ENCODE results near the gene LRP6.

LRP6 gene

DNA sequence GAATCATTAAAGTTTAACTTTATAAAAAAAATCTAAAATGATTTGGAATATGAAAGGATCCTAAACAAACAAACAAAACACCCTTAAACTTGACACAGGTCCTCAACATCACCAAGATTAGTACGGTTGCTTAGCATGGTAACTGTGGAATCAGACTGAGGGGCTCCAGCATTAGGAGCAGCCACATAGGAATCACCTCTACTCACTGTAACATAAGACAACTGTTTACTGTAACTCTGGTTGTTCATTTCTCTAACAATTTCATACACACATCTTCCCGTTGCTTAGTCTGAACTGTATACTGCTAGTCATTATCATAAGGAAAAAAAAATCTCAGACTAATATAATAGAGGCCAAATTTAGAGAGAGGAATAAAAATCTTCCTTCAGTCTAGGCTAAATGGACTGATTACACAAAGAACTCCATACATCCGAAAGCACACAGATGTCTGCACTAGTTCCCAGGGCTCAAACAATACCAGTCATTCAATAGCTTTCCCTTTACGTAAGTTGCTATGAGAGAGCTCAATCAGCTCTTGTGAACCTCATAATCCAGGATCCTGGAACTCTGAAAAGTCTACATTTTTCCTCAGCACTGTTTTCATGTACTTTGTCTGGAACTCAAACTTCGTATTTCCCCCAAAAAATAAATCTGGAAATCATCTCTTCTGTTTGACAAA lies 26.0 kb downstream of the LRP6 start:
- no peak overlapping the region for H3K27ac ChIP-seq (ENCODE audit: low read depth, low read length)
- H3K27me3 ChIP-seq (ENCODE audit: control insufficient read depth in 1 of 2, insufficient read depth in 2 of 2, low read length in 2 of 2), result no peaks in the 10 kb centered on the region
- H3K9ac ChIP-seq (ENCODE audit: low read depth in 1 of 2, low read length in 2 of 2), result no peak overlapping the region
- no peaks in the 10 kb centered on the region for H3K4me1 ChIP-seq (ENCODE audit: control insufficient read depth in 1 of 2, insufficient read depth in 2 of 2, low read length in 2 of 2)
- no peak overlapping the region for H3K4me3 ChIP-seq (ENCODE audit: low read depth in 1 of 2, low read length in 2 of 2)
- peaks cover 0 to 2% of the 10 kb centered on the region in 2 donors for H3K36me3 ChIP-seq (ENCODE audit: control insufficient read depth in 1 of 2, insufficient read depth in 2 of 2, low read length in 2 of 2)
- H3K9me3 ChIP-seq (ENCODE audit: control insufficient read depth in 1 of 2, low read length in 2 of 2), result no peaks in the 10 kb centered on the region

DNA sequence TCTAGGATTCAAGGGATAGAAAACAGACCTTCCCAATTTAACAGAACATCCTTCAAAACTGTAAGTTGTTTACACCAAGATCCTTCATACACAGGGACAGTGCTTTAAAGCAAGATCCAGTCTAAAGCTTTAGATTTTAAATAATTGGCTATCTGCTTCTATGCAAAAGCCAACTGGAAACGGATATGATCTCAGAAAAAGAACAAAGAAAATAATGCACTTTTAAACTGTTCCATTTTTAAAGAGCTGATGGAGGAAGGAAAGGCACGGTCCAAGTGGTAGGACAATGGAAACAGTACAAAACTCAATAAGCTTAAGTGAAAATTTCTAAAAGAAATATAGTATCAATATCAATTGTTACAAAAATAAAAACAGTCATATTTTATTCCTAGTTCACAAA lies 27.7 kb downstream of the LRP6 start:
- Histone ChIP-seq H3K9ac (ENCODE audit: low read depth in 1 of 2, low read length in 2 of 2) (no peak overlapping the region), H3K4me3 (ENCODE audit: low read depth in 1 of 2, low read length in 2 of 2) (no peak overlapping the region), H3K9me3 (ENCODE audit: control insufficient read depth in 1 of 2, low read length in 2 of 2) (no peaks in the 10 kb centered on the region), H3K36me3 (ENCODE audit: control insufficient read depth in 1 of 2, insufficient read depth in 2 of 2, low read length in 2 of 2) (peaks cover 0 to 2% of the 10 kb centered on the region in 2 donors), H3K27me3 (ENCODE audit: control insufficient read depth in 1 of 2, insufficient read depth in 2 of 2, low read length in 2 of 2) (no peaks in the 10 kb centered on the region), H3K27ac (ENCODE audit: low read depth, low read length) (no peak overlapping the region), H3K4me1 (ENCODE audit: control insufficient read depth in 1 of 2, insufficient read depth in 2 of 2, low read length in 2 of 2) (no peaks in the 10 kb centered on the region)

DNA sequence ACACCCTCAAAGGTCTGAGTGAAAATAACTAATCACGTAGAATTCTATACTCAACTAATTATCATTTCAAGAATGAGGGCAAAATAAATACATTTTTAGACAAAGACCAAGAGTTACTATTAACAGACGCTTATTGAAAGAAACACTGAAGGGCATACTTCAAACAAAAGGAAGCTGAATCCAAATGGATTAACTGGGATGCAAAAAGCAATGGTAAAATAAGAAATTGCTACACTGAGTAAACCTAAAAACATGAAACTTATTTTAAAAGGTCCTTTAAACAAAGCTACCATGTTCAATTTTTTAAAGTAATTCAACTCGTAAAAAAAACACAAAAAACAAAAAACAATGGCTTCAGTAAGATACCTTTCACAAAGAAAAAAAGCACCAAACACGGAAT lies 28.2 kb downstream of the LRP6 start:
- no peaks in the 10 kb centered on the region for H3K4me1 ChIP-seq (ENCODE audit: control insufficient read depth in 1 of 2, insufficient read depth in 2 of 2, low read length in 2 of 2)
- H3K36me3 ChIP-seq (ENCODE audit: control insufficient read depth in 1 of 2, insufficient read depth in 2 of 2, low read length in 2 of 2), result no peaks in the 10 kb centered on the region
- no peaks in the 10 kb centered on the region for H3K27me3 ChIP-seq (ENCODE audit: control insufficient read depth in 1 of 2, insufficient read depth in 2 of 2, low read length in 2 of 2)
- no peaks in the 10 kb centered on the region for H3K9me3 ChIP-seq (ENCODE audit: control insufficient read depth in 1 of 2, low read length in 2 of 2)
- no peak overlapping the region for H3K4me3 ChIP-seq (ENCODE audit: low read depth in 1 of 2, low read length in 2 of 2)
- H3K27ac ChIP-seq (ENCODE audit: low read depth, low read length), result no peak overlapping the region
- no peak overlapping the region for H3K9ac ChIP-seq (ENCODE audit: low read depth in 1 of 2, low read length in 2 of 2)

DNA sequence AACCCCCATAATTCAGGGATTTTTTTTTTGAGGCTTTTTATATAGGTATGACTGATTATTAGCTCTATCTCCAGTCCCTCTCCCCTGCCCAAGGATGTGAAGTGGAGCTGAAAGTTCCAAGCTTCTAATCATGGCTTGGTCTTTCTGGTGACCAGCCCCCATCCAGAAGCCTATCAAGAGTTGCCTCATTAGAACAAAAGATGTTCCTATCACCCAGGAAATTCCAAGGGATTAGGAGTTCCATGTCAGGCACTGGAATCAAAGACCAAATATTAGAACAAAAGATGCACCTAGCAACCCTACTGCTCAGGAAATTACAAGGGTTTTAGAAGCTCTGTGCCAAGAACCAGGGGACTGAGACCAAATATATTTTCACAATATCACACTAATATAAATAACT lies 29.9 kb downstream of the LRP6 start:
- no peak overlapping the region for H3K9ac ChIP-seq (ENCODE audit: low read depth in 1 of 2, low read length in 2 of 2)

DNA sequence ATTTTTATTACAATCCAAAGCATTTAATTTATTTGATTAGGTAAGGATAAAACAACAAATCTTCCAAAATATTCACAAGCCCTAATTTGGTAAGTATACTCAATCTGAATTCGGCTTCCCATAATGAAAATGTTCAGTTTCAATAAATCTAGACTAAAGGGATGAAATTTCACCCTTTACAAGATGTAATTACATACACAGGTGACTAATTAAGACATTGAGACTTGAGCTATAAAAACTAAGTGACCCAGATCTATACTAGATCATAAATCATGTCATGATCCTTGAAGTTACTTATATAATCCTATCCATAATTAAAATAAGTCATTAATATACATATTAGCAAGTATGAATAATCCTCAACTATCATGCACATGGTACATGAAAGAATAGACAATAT lies 36.6 kb downstream of the LRP6 start:
- no peaks in the 10 kb centered on the region for H3K36me3 ChIP-seq (ENCODE audit: control insufficient read depth in 1 of 2, insufficient read depth in 2 of 2, low read length in 2 of 2)
- no peak overlapping the region for H3K9ac ChIP-seq (ENCODE audit: low read depth in 1 of 2, low read length in 2 of 2)
- no peaks in the 10 kb centered on the region for H3K27me3 ChIP-seq (ENCODE audit: control insufficient read depth in 1 of 2, insufficient read depth in 2 of 2, low read length in 2 of 2)
- no peak overlapping the region for H3K4me3 ChIP-seq (ENCODE audit: low read depth in 1 of 2, low read length in 2 of 2)
- no peaks in the 10 kb centered on the region for H3K9me3 ChIP-seq (ENCODE audit: control insufficient read depth in 1 of 2, low read length in 2 of 2)
- no peak overlapping the region for H3K27ac ChIP-seq (ENCODE audit: low read depth, low read length)
- H3K4me1 ChIP-seq (ENCODE audit: control insufficient read depth in 1 of 2, insufficient read depth in 2 of 2, low read length in 2 of 2), result peaks cover 3 to 7% of the 10 kb centered on the region in 2 donors

More for the DNA sequence above, 29.9 kb downstream of the LRP6 start:
- H3K9me3 ChIP-seq (ENCODE audit: control insufficient read depth in 1 of 2, low read length in 2 of 2), result no peaks in the 10 kb centered on the region
- H3K27ac ChIP-seq (ENCODE audit: low read depth, low read length), result no peak overlapping the region
- no peaks in the 10 kb centered on the region for H3K36me3 ChIP-seq (ENCODE audit: control insufficient read depth in 1 of 2, insufficient read depth in 2 of 2, low read length in 2 of 2)
- H3K4me1 ChIP-seq (ENCODE audit: control insufficient read depth in 1 of 2, insufficient read depth in 2 of 2, low read length in 2 of 2), result no peaks in the 10 kb centered on the region
- H3K27me3 ChIP-seq (ENCODE audit: control insufficient read depth in 1 of 2, insufficient read depth in 2 of 2, low read length in 2 of 2), result no peaks in the 10 kb centered on the region
- H3K4me3 ChIP-seq (ENCODE audit: low read depth in 1 of 2, low read length in 2 of 2), result no peak overlapping the region

DNA sequence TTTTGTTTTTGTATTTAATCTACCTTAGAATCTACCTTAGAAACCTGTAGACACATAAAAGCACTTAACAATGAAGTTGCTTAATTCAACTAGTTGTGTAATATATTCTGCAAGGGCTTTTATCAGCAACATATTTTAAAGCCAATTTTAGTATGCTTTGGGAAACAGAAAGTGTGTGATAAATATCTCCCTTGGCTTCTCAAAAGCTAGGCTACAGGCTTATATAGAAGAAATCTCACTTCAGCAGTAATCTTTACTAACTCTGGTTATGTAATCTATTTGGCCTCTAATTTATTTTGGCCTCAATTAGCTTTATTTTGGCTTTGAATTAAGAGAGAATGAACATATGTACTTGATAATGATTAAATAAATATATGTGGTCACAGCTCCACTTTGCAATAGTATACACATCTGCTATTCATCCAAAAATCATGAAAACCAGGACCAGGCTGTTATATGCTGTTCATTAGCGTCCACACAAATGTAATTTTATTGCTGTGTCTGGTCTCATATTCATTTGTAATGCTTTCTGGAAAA lies 37.2 kb downstream of the LRP6 start:
- Histone ChIP-seq H3K9me3 (ENCODE audit: control insufficient read depth in 1 of 2, low read length in 2 of 2) (no peaks in the 10 kb centered on the region), H3K27me3 (ENCODE audit: control insufficient read depth in 1 of 2, insufficient read depth in 2 of 2, low read length in 2 of 2) (no peaks in the 10 kb centered on the region), H3K4me1 (ENCODE audit: control insufficient read depth in 1 of 2, insufficient read depth in 2 of 2, low read length in 2 of 2) (peaks cover 3 to 7% of the 10 kb centered on the region in 2 donors), H3K36me3 (ENCODE audit: control insufficient read depth in 1 of 2, insufficient read depth in 2 of 2, low read length in 2 of 2) (no peaks in the 10 kb centered on the region), H3K9ac (ENCODE audit: low read depth in 1 of 2, low read length in 2 of 2) (no peak overlapping the region), H3K27ac (ENCODE audit: low read depth, low read length) (no peak overlapping the region), H3K4me3 (ENCODE audit: low read depth in 1 of 2, low read length in 2 of 2) (no peak overlapping the region)

DNA sequence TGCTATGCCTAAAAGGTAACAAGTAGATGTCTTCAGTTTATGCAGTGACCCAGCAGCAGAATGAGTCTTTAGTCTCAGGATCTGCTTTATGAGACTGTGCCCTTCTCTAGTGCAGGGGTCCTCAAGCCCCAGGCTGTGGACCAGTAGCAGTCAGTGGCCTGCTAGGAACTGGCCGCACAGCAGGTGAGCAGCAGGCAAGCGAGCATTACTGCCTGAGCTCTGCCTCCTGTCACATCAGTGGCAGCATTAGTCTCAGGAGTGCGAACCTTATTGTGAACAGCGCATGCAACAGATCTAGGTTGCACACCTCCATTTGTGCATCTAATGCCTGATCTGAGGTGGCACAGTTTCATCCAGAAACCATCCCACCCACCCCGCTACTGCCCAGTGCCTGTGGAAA lies 38.4 kb downstream of the LRP6 start:
- H3K4me1 ChIP-seq (ENCODE audit: control insufficient read depth in 1 of 2, insufficient read depth in 2 of 2, low read length in 2 of 2), result peaks cover 3 to 7% of the 10 kb centered on the region in 2 donors
- H3K4me3 ChIP-seq (ENCODE audit: low read depth in 1 of 2, low read length in 2 of 2), result no peak overlapping the region
- H3K36me3 ChIP-seq (ENCODE audit: control insufficient read depth in 1 of 2, insufficient read depth in 2 of 2, low read length in 2 of 2), result no peaks in the 10 kb centered on the region
- no peaks in the 10 kb centered on the region for H3K27me3 ChIP-seq (ENCODE audit: control insufficient read depth in 1 of 2, insufficient read depth in 2 of 2, low read length in 2 of 2)
- no peak overlapping the region for H3K27ac ChIP-seq (ENCODE audit: low read depth, low read length)
- no peaks in the 10 kb centered on the region for H3K9me3 ChIP-seq (ENCODE audit: control insufficient read depth in 1 of 2, low read length in 2 of 2)
- H3K9ac ChIP-seq (ENCODE audit: low read depth in 1 of 2, low read length in 2 of 2), result no peak overlapping the region

DNA sequence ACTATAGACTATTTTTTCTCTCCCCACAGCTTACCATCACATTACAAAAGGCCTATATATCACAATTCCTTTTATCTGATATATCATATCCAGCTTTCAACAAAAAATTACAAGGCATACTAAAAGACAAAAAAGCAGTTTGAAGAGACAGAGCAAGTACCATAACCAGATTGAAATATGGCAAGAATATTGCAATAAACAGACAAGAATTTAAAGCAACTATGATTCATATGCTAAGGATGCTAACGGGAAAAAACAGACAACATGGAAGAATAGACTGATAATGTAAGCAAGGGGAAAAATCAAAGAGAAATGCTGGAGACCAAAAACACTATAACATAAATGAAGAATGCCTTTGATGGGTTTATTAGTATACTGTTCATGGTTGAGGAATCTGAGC lies 40.7 kb downstream of the LRP6 start:
- H3K27ac ChIP-seq (ENCODE audit: low read depth, low read length), result no peak overlapping the region
- H3K27me3 ChIP-seq (ENCODE audit: control insufficient read depth in 1 of 2, insufficient read depth in 2 of 2, low read length in 2 of 2), result no peaks in the 10 kb centered on the region
- no peak overlapping the region for H3K9ac ChIP-seq (ENCODE audit: low read depth in 1 of 2, low read length in 2 of 2)
- no peaks in the 10 kb centered on the region for H3K36me3 ChIP-seq (ENCODE audit: control insufficient read depth in 1 of 2, insufficient read depth in 2 of 2, low read length in 2 of 2)
- H3K9me3 ChIP-seq (ENCODE audit: control insufficient read depth in 1 of 2, low read length in 2 of 2), result no peaks in the 10 kb centered on the region
- H3K4me3 ChIP-seq (ENCODE audit: low read depth in 1 of 2, low read length in 2 of 2), result no peak overlapping the region
- peaks cover 3 to 7% of the 10 kb centered on the region in 2 donors for H3K4me1 ChIP-seq (ENCODE audit: control insufficient read depth in 1 of 2, insufficient read depth in 2 of 2, low read length in 2 of 2)

DNA sequence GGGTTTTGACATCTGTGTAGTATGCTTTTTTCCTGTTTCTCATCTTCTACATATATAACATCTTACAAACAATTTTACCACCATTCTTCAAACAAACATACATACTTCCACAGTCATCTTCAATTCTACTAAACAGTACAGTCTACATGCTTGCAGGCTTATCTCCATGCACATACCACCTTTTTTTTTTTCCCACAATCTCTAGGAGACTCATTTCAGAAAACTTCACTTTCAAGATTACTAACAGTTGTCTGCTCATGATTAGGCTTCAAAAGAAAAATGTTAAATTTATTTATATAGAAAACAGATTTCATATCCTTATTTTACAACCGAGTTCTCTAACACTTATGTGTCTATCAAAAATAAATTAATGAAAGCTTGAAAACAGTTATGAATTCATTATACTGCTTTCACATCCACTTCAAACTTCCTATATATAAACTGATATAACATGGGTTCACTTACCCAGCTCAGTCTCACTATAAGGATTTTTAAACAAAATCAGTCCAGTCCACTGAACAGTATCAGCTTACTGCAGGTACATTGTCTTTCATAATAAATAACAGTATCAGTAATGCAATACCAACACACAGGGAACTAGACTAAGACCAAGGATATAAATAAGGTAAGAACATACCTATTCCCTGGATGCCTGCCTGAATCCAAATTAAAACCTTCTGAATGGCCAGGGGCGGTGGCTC lies 42.5 kb downstream of the LRP6 start:
- no peak overlapping the region for H3K9ac ChIP-seq (ENCODE audit: low read depth in 1 of 2, low read length in 2 of 2)
- no peaks in the 10 kb centered on the region for H3K27me3 ChIP-seq (ENCODE audit: control insufficient read depth in 1 of 2, insufficient read depth in 2 of 2, low read length in 2 of 2)
- no peaks in the 10 kb centered on the region for H3K36me3 ChIP-seq (ENCODE audit: control insufficient read depth in 1 of 2, insufficient read depth in 2 of 2, low read length in 2 of 2)
- H3K9me3 ChIP-seq (ENCODE audit: control insufficient read depth in 1 of 2, low read length in 2 of 2), result no peaks in the 10 kb centered on the region
- no peak overlapping the region for H3K27ac ChIP-seq (ENCODE audit: low read depth, low read length)
- no peak overlapping the region for H3K4me3 ChIP-seq (ENCODE audit: low read depth in 1 of 2, low read length in 2 of 2)
- peaks cover 0 to 4% of the 10 kb centered on the region in 2 donors for H3K4me1 ChIP-seq (ENCODE audit: control insufficient read depth in 1 of 2, insufficient read depth in 2 of 2, low read length in 2 of 2)

DNA sequence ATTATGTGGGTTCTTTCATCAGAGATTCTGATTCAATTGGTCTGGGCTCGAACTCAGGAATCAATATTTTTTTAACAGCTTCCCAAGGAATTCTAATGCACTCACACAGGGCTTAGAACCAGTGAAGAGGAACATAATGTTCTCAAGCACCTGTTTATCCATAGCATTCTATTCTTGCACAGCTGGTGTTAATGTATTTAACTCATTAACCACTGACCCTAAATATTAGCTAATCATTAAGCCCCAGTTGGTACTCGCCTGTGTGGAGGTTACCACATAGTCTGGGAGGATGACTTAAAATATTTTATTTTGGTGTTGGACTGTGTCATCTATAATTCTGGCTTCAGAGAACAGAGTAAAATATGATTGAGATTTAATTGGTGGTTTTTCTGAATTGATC lies 45.3 kb downstream of the LRP6 start:
- no peak overlapping the region for H3K27ac ChIP-seq (ENCODE audit: low read depth, low read length)
- no peak overlapping the region for H3K9ac ChIP-seq (ENCODE audit: low read depth in 1 of 2, low read length in 2 of 2)
- H3K4me3 ChIP-seq (ENCODE audit: low read depth in 1 of 2, low read length in 2 of 2), result no peak overlapping the region
- H3K36me3 ChIP-seq (ENCODE audit: control insufficient read depth in 1 of 2, insufficient read depth in 2 of 2, low read length in 2 of 2), result no peaks in the 10 kb centered on the region
- peaks cover 0 to 4% of the 10 kb centered on the region in 2 donors for H3K4me1 ChIP-seq (ENCODE audit: control insufficient read depth in 1 of 2, insufficient read depth in 2 of 2, low read length in 2 of 2)
- H3K9me3 ChIP-seq (ENCODE audit: control insufficient read depth in 1 of 2, low read length in 2 of 2), result no peaks in the 10 kb centered on the region
- no peaks in the 10 kb centered on the region for H3K27me3 ChIP-seq (ENCODE audit: control insufficient read depth in 1 of 2, insufficient read depth in 2 of 2, low read length in 2 of 2)
